ENCODE results near the gene ATG16L2. TPM values are rescaled to one million over a fixed set of nuclear protein-coding genes. Genes with fewer than 3 reads are reported as not detected.
"Not testable (repeated sequence)": the region's sequence is repeated elsewhere in the genome, so short reads cannot be mapped to it uniquely, and the experiment has no call there.

The ATG16L2 gene
- total RNA-seq, 4 donors from 2014 or later = 22.1 to 45.1 (median 40.6) TPM

DNA sequence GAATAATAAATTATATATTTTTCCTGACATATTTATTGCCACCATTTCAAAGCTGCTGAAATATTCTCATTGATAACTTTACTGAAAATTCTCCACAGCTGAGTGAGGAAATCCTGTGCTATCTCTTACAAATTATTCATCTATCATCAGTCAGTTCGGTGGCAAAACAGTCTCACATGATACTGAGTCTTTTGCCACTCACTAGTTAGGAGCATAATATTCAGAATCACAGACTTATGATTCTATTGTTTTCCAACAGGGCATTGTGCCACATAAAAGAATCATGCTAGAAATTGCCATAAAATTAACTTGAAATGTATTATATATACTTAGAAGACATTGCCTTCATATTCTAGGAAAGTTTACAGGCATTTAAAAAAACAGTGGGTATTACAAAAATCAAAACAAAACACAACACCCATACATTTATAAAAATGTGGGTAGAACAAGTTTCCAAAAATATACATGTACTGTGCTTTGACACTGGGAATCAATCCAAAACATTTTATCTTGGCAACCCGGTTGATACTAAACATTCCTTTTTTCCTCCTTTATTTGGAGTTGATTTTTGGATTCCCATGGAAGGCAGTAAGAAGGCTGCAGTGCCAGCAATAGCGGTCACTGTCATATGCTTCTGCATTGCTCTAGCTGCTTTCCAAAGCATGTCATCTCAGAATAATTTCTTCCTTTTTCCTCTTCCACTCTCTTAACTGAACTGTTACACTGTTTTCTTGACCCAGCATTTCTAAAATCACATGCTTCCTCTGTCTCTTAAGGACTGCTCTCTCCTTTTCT lies 42.5 kb downstream of the ATG16L2 start:
- intact Hi-C loops (cut with DNase I) = no loop called here
- WGBS, 2 donors = 32 to 33% methylated on average over 3 of the region's 3 CpGs
- Histone ChIP-seq H3K27me3 (no peaks in the 10 kb centered on the region), H3K4me3 (replicated peaks in 1 of 3) (no peak overlapping the region), H3K4me1 (peaks cover 8 to 9% of the 10 kb centered on the region in 2 donors), H3K27ac (peak overlapping the region in 1 of 3 donors; percentile 7), H3K36me3 (no peaks in the 10 kb centered on the region), H3K9me3 (no peaks in the 10 kb centered on the region)
- TF ChIP-seq POLR2A (IDR thresholded peaks at IDR 0.05) = no peak
- TF ChIP-seq CTCF (IDR thresholded peaks at IDR 0.05) = peak in 1 of 6 experiments; percentile 7
- DNase-seq = no peak

DNA sequence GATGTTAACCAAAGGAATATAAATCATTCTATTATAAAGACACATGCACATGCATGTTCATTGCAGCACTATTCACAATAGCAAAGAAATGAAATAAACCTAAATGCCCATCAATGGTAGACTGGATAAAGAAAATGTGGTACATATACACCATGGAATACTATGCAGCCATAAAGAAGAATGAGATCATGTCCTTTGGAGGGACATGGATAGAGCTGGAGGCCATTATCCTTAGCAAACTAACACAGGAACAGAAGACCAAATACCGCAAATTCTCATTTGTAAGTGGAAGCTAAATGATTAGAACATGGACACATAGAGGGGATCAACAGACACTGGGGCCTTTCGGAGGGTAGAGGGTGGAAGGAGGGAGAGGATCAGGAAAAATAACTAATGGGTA lies 44.1 kb downstream of the ATG16L2 start:
- H3K4me1 ChIP-seq; H3K4me3 ChIP-seq (replicated peaks in 1 of 3); DNase-seq; intact Hi-C loops (cut with DNase I); H3K27ac ChIP-seq; H3K27me3 ChIP-seq; H3K9me3 ChIP-seq; H3K36me3 ChIP-seq: not testable (repeated sequence)
- 97 to 99% methylated on average over 2 of the region's 2 CpGs for WGBS, 2 donors

GRCh38 chr11:72859126-72859525 lies 44.9 kb downstream of the ATG16L2 start:
- no peak overlapping the region for H3K27ac ChIP-seq
- no peak for TF ChIP-seq CTCF (IDR thresholded peaks at IDR 0.05)
- TF ChIP-seq POLR2A (IDR thresholded peaks at IDR 0.05) = no peak

GRCh38 chr11:72860010-72860409 lies 45.8 kb downstream of the ATG16L2 start:
- H3K4me3 ChIP-seq (replicated peaks in 1 of 3) = no peak overlapping the region
- H3K9me3 ChIP-seq = no peaks in the 10 kb centered on the region
- intact Hi-C loops (cut with DNase I) = no loop called here
- WGBS, 2 donors = 96 to 97% methylated on average over 4 of the region's 4 CpGs
- no peaks in the 10 kb centered on the region for H3K36me3 ChIP-seq
- no peaks in the 10 kb centered on the region for H3K27me3 ChIP-seq
- peaks cover 8 to 9% of the 10 kb centered on the region in 2 donors for H3K4me1 ChIP-seq
- DNase-seq = no peak
- no peak overlapping the region for H3K27ac ChIP-seq
- TF ChIP-seq CTCF (IDR thresholded peaks at IDR 0.05) (no peak), POLR2A (IDR thresholded peaks at IDR 0.05) (no peak)

More at GRCh38 chr11:72859126-72859525, 44.9 kb downstream of the ATG16L2 start:
- DNase-seq = no peak
- intact Hi-C loops (cut with DNase I) = no loop called here
- peaks cover 8 to 9% of the 10 kb centered on the region in 2 donors for H3K4me1 ChIP-seq
- H3K9me3 ChIP-seq = no peaks in the 10 kb centered on the region
- 91 to 92% methylated on average over 3 of the region's 3 CpGs for WGBS, 2 donors
- no peak overlapping the region for H3K4me3 ChIP-seq (replicated peaks in 1 of 3)
- H3K27me3 ChIP-seq = no peaks in the 10 kb centered on the region
- H3K36me3 ChIP-seq = no peaks in the 10 kb centered on the region

DNA sequence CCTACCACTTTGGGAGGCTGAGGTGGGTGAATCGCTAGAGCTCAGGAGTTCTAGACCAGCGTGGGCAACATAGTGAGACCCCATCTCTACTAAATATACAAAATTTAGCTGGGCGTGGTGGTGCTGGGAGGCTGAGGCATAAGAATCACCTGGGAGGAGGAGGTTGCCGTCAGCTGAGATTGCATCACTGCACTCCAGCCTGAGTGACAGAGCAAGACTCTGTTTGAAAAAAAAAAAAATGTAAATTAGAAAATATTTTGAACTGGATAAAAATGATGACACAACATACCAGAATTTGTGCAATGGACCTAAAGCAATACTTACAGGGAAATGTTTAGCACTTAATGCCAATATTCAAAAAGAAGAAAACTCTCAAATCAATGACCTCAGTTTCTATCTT lies 46.4 kb downstream of the ATG16L2 start:
- TF ChIP-seq POLR2A (IDR thresholded peaks at IDR 0.05) (no peak), CTCF (IDR thresholded peaks at IDR 0.05) (no peak)
- H3K4me1 ChIP-seq = peaks cover 8 to 9% of the 10 kb centered on the region in 2 donors
- H3K36me3 ChIP-seq = no peaks in the 10 kb centered on the region
- 96 to 97% methylated on average over 4 of the region's 4 CpGs for WGBS, 2 donors
- no peaks in the 10 kb centered on the region for H3K27me3 ChIP-seq
- H3K27ac ChIP-seq = no peak overlapping the region
- no peak for DNase-seq
- intact Hi-C loops (cut with DNase I) = no loop called here
- H3K9me3 ChIP-seq = no peaks in the 10 kb centered on the region
- H3K4me3 ChIP-seq (replicated peaks in 1 of 3) = no peak overlapping the region

Data from thyroid gland (tissue), 4 donors.